Activated T-helper 1 cell treated with anti-CD3 and anti-CD28 coated beads, Interleukin-12 subunit alpha, Interleukin-12 subunit beta, Interleukin-2, Interleukin-4 antibody, amounts not matched to agents 30 ng/mL and 10 ng/mL and 1 ng/mL, durations not matched to agents 14 hours and 24 hours and 36 hours (primary cell): ENCODE results near the gene LRRC4B. TPM values are rescaled to one million over a fixed set of nuclear protein-coding genes. Genes with fewer than 3 reads are reported as not detected.
A peak's percentile ranks its signal among the peaks of the same experiment; 100 is the strongest.

Experiments
- DNase-seq: peaks from one replicate; pipeline ENCODE4 v3.0.0; 2021; ENCODE audit warnings: low spot score
- H3K27ac Mint-ChIP-seq: one replicate; pipeline ENCODE4 v1.8.0; 2021; ENCODE audit warnings: mild to moderate bottlenecking, mixed read lengths
- H3K27me3 Mint-ChIP-seq: one replicate; pipeline ENCODE4 v1.8.0; 2022; ENCODE audit warnings: mild to moderate bottlenecking, moderate library complexity, mixed read lengths; ENCODE audit not compliant: insufficient read depth
- H3K36me3 Mint-ChIP-seq: one replicate; pipeline ENCODE4 v1.8.0; 2021; ENCODE audit warnings: low read depth, mixed read lengths
- H3K4me1 Mint-ChIP-seq: one replicate; pipeline ENCODE4 v1.8.0; 2021; ENCODE audit warnings: low read depth, mixed read lengths
- H3K4me3 Mint-ChIP-seq: one replicate; pipeline ENCODE4 v1.8.0; 2021; ENCODE audit warnings: mild to moderate bottlenecking, moderate library complexity, mixed read lengths
- H3K9me3 Mint-ChIP-seq: one replicate; pipeline ENCODE4 v1.8.0; 2021; ENCODE audit warnings: mixed read lengths
- intact Hi-C: fragments of 100-400 bp; cut with micrococcal nuclease; formaldehyde crosslinking; loops from one replicate; pipeline ENCODE4 v1.15.1; 2024
- total RNA-seq: library from RNA; stranded (reverse); gene quantifications from 2 replicates; pipeline ENCODE4 v1.2.3, GENCODE V29; 2022

LRRC4B gene
- total RNA-seq, 1 donor from 2014 or later: 0.05 TPM

- no peaks in the 10 kb centered on the region for H3K9me3 Mint-ChIP-seq
- H3K4me1 Mint-ChIP-seq: no peaks in the 10 kb centered on the region
- no peak overlapping the region for H3K27ac Mint-ChIP-seq
- H3K27me3 Mint-ChIP-seq: peaks cover 10% of the 10 kb centered on the region
- no peak for DNase-seq
- H3K4me3 Mint-ChIP-seq: no peak overlapping the region
- H3K36me3 Mint-ChIP-seq: no peaks in the 10 kb centered on the region
- intact Hi-C loops: no loop called here
Measured at GRCh38 chr19:50517704-50518075, 50.5 kb downstream of the LRRC4B start.

DNA sequence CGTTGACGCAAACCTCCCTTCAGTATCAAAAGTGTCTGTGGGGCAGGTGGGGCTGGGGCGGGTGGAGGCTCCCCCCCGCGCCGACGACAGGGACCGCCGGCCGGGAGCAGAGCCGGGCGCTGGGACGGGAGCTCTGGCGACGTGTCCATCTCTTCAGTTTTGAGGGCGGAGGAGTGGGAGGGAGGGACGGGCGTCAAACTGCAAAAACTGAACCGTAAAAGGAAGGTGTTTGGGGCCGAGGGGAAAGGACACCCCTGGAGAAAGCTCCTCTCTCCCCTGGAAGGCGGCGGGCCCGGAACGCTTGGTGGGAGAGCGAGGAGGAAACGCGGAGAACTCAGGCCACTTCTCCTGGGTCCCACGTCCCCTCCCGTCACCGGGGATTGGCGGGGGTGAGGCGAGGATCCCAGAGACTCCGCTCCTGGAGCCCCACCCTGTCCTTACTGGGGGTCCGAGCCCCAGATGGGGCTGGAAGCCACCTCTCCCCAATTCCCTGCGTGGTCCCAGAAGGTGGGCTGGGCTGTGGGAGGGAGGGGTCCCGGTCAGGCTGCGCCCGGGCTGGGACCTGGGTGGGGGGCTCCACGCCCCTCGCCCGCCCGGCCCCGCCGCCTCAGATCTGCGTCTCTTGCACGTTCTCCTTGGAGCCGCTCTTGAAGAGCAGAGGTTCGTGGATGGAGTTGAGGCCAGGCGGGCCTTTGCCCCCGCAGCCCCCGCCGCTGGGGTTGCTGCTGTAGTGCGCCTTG lies 51.1 kb downstream of the LRRC4B start:
- Mint-ChIP-seq H3K27me3 (peaks cover 10% of the 10 kb centered on the region), H3K36me3 (no peaks in the 10 kb centered on the region), H3K4me1 (no peaks in the 10 kb centered on the region), H3K27ac (no peak overlapping the region), H3K4me3 (no peak overlapping the region), H3K9me3 (no peaks in the 10 kb centered on the region)
- intact Hi-C loops: no loop called here
- no peak for DNase-seq

DNA sequence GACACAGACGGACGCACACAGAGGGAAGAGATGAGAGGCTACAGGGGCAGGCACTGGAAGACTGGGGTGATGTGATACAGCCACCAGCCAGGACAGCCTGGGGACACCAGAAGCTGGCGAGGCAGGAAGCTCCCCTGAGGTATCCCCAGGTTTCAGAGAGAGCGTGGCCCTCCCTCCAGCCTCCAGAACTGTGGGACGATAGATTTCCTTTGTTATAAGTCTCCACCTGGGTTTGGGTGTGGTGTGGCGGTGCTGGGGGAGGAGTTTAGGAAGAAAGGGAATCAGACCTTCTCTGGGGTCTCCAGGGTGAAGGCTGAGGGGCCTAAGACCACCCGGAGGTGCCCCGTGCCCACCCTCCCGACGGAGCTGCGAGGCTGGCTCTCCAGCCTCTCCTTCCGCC lies 51.8 kb downstream of the LRRC4B start:
- Mint-ChIP-seq H3K36me3 (no peaks in the 10 kb centered on the region), H3K27ac (no peak overlapping the region), H3K9me3 (no peaks in the 10 kb centered on the region), H3K27me3 (peaks cover 10% of the 10 kb centered on the region), H3K4me1 (peaks cover 4% of the 10 kb centered on the region), H3K4me3 (no peak overlapping the region)
- no peak for DNase-seq
- intact Hi-C loops: no loop called here

DNA sequence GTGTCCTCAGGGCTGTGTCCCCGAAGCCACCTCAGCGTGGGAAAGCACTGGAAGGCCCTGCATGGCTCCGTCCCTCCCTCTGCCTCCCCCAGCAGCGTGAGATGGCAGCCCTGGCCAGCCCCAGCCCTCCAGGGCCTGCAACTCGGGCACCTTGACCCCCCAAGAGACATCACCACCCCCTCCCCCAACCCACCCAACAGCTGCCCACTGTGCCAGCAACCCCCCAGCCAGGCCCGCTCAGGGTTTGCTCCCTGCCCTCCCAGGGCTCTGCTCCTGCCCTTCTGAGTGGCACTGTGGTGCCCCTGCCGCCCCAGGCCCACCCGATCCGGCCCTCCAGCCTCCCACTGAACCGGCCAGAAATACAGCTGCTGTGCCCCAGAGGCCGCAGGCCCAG lies 53.1 kb downstream of the LRRC4B start:
- H3K36me3 Mint-ChIP-seq: peaks cover 4% of the 10 kb centered on the region

GRCh38 chr19:50514346-50515167 lies 53.7 kb downstream of the LRRC4B start:
- no peak overlapping the region for H3K4me3 Mint-ChIP-seq
- no peaks in the 10 kb centered on the region for H3K9me3 Mint-ChIP-seq
- no peak for DNase-seq
- H3K27me3 Mint-ChIP-seq: peaks cover 10% of the 10 kb centered on the region
- no peak overlapping the region for H3K27ac Mint-ChIP-seq
- intact Hi-C loops: no loop called here
- H3K36me3 Mint-ChIP-seq: peaks cover 4% of the 10 kb centered on the region
- H3K4me1 Mint-ChIP-seq: peaks cover 13% of the 10 kb centered on the region

More for the DNA sequence above, 53.1 kb downstream of the LRRC4B start:
- Mint-ChIP-seq H3K4me1 (peaks cover 13% of the 10 kb centered on the region), H3K9me3 (no peaks in the 10 kb centered on the region), H3K27ac (no peak overlapping the region), H3K27me3 (peaks cover 10% of the 10 kb centered on the region), H3K4me3 (no peak overlapping the region)
- no peak for DNase-seq
- intact Hi-C loops: no loop called here

DNA sequence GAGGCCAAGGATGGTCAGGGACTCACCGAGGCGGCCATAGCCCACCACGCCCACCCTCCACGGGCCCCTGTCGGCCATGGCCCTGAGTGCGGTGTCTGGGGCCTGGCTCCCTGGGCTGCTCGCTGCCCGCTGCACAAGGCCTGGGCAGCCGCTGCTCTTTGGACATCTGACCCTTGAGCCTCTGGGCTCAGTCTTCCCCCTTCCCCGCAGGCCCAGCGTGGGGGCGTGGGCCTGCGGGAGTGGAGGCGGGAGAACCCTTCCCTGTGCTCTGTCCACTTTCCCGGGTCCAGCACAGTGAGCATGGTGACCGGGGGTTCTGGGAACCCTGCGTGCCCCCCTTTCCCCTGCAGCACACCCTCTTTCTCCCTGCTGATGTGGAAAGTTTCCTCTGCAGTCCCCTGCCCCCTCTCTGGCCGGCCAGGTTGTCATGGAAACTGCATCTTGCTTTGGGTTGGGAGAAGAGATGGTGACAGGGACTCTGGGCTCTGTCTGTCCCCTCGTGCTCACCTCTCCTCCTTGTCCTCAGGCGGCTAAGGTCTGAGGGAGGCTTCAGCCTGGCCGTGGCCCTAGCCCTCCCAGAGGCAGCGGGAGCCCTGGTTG lies 54.4 kb downstream of the LRRC4B start, which contains the start of gene ASPDH:
Gene ASPDH, minus strand, starts transcription at position 168 of the 600 bp plus-strand sequence. Its CDS starts 90 bp downstream, at position 78.
- Mint-ChIP-seq H3K27me3 (peaks cover 10% of the 10 kb centered on the region), H3K36me3 (peaks cover 5% of the 10 kb centered on the region), H3K27ac (peak within 1 kb of the TSS; percentile 19), H3K9me3 (no peaks in the 10 kb centered on the region), H3K4me3 (peak within 1 kb of the TSS; percentile 17), H3K4me1 (peaks cover 14% of the 10 kb centered on the region)
- DNase-seq: no peak
- intact Hi-C loops: no loop called here

DNA sequence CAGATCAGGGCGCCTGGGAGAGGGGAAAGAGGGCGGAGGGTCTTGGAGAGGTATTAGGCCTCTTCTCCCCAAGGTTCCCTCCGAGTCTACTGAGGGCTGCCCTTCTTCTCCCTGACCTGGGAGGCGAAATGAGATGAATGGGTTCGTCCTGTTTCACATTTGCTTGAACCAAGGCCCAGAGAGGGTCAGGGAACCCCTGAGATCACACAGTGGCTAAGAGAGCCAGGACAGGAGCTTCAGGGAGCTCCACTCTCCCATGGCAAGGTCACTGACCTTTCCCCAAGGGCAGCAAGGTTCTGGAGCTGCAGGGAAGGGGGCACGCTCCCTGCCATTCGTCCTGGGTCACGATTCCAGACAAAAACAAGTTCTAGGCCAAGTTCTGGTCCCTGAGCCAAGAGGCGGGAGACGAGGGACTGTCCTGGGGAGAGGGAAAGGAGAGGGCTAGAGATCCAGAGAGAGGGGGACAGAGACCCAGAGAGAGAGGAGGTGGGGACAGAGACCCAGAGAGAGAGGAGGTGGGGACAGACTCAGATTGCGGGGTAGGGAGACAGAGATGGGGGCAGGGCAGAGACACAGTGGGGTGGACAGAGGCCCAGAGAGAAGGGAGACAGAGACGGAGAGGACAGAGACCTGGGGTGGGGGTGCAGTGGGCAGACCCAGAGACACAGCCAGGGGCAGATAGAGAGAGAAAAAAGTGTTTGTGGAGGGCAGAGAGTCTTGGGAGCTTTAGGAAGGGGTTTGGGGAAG lies 55.1 kb downstream of the LRRC4B start:
- intact Hi-C loops: no loop called here
- peak overlapping the region; percentile 19 for H3K27ac Mint-ChIP-seq
- peaks cover 7% of the 10 kb centered on the region for H3K36me3 Mint-ChIP-seq
- DNase-seq: no peak
- peaks cover 18% of the 10 kb centered on the region for H3K4me1 Mint-ChIP-seq
- H3K4me3 Mint-ChIP-seq: peak overlapping the region; percentile 17
- peaks cover 10% of the 10 kb centered on the region for H3K27me3 Mint-ChIP-seq
- no peaks in the 10 kb centered on the region for H3K9me3 Mint-ChIP-seq

DNA sequence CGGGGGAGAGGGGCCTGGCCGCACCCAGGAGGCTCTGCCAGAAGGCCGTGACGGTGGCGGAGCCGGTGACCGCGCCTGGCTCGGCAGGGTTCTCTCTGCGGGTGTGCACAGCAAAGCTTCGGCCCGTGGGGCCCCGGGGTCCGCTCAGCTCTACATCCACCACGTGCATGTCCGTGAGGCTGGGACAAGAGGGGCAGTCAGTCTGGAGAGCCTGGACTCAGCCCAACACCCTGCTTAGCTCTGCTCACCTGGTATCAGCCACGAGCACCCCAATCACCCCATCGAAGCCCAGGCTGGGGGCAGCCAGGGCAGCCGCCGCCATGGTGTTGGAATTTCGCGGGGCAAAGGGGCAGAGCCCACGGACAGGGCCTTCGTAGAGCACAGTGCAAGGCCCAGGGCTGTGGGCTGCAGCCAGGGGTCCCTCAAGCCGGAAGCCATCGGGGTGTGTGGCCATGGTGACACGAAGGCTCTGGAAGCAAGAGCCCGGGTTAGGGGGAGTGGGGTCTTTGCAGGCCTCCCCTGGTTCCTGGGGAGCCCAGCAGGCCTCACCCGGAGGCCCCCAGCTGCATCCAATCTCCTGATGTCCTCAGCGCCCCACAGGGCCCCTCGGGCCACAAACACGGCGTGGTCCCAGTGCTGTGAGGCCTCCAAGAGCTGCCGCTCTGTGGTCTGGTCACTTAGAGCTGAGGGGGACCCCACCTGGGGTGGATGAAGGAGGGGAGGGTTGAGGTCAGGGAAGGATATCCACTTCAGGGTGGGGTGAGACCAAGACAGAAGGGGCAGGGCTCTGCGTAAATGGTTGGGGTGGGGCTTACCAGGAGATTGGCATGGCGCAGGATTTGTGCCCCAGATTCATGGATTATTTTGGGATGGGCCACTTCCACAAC lies 55.9 kb downstream of the LRRC4B start:
- H3K4me3 Mint-ChIP-seq: peak overlapping the region; percentile 17
- H3K9me3 Mint-ChIP-seq: no peaks in the 10 kb centered on the region
- peaks cover 10% of the 10 kb centered on the region for H3K27me3 Mint-ChIP-seq
- peaks cover 8% of the 10 kb centered on the region for H3K36me3 Mint-ChIP-seq
- intact Hi-C loops: no loop called here
- H3K4me1 Mint-ChIP-seq: peaks cover 18% of the 10 kb centered on the region
- DNase-seq: no peak
- H3K27ac Mint-ChIP-seq: no peak overlapping the region

- peaks cover 18% of the 10 kb centered on the region for H3K4me1 Mint-ChIP-seq
- no peaks in the 10 kb centered on the region for H3K9me3 Mint-ChIP-seq
- H3K27me3 Mint-ChIP-seq: peaks cover 10% of the 10 kb centered on the region
- intact Hi-C loops: loop anchor here (1.0 to 2.0 kb wide), 13 partner anchors 35 to 870 kb away; partner anchors contain the start of genes CTU1, EMC10, GARIN5A and KCNC3
- H3K27ac Mint-ChIP-seq: peak within 1 kb of the TSS; percentile 99
- H3K36me3 Mint-ChIP-seq: peaks cover 12% of the 10 kb centered on the region
- DNase-seq: peak; percentile 97
- peak within 1 kb of the TSS; percentile 96 for H3K4me3 Mint-ChIP-seq
Measured at GRCh38 chr19:50511069-50511822, 57.0 kb downstream of the LRRC4B start, which contains the start of gene JOSD2. Gene JOSD2 (minus strand): TSS chr19:50511191. CDS start chr19:50510431, 760 bp downstream.

DNA sequence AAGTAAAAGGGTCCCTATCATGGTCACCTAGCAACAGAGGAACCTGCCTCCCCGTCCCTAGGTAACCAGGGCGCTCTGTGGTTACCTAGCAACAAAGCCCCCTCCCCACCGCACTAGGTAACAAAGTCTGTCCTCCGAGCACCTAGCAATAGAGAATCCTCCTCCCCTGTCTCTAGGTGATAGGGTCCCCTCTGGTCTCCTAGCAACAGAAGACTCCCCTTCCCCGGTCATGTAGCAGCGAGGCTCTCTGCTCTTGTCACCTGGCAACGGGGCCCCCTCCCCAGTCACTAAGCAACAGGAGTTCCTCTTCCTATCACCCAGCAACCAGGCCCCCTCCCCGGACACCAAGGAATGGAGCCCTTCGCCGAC lies 57.6 kb downstream of the LRRC4B start:
- Mint-ChIP-seq H3K36me3 (peaks cover 12% of the 10 kb centered on the region), H3K27ac (peak overlapping the region; percentile 99), H3K27me3 (peaks cover 5% of the 10 kb centered on the region), H3K9me3 (no peaks in the 10 kb centered on the region), H3K4me1 (peaks cover 18% of the 10 kb centered on the region), H3K4me3 (peak overlapping the region; percentile 96)
- DNase-seq: no peak
- intact Hi-C loops: loop anchor here (1.0 to 2.0 kb wide), 13 partner anchors 34 to 870 kb away; partner anchors contain the start of genes CTU1, EMC10, GARIN5A and KCNC3

DNA sequence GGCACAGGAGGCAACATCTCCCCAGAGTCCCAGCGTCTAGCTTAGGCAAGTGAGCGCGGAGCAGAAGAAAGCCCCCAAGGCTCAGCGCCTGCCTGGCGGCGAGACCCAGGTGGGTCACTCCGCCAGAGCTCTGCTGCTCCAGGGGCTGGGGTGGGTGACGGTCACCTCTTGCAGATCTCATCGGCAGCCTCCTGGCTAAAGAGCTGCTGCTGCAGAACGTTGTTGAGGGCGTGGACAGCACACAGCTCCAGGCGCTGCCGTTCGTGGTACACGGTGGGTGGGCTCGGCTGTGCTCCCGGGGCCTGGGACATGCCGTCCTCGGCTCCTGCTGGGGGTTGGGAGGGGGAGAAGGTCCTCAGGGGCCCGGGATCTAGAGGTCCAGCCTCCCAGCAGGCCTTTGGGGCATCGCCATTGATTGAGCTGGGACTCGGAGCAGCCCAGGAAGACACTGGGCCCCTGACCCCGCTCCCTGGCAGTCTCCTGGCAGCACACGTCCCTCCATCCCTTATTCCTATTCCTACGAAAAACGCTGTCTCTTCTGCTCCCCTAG lies 58.0 kb downstream of the LRRC4B start:
- Mint-ChIP-seq H3K36me3 (peaks cover 12% of the 10 kb centered on the region), H3K27ac (peak overlapping the region; percentile 99), H3K4me1 (peaks cover 18% of the 10 kb centered on the region), H3K4me3 (peak overlapping the region; percentile 96), H3K9me3 (no peaks in the 10 kb centered on the region), H3K27me3 (peaks cover 3% of the 10 kb centered on the region)
- DNase-seq: no peak
- intact Hi-C loops: loop anchor here (2.0 kb wide), 2 partner anchors 79 to 869 kb away; partner anchors contain the start of gene RRAS
